NCI-H2081 treated with DMSO at 0.1 percent for 48 hours (cell line): ENCODE measurements around the gene ENTPD3.
"Not testable (repeated sequence)": the region's sequence is repeated elsewhere in the genome, so short reads cannot be mapped to it uniquely, and the experiment has no call there.

Experiments
- DNase-seq: peaks from one replicate; lab custom pipeline; 2025; lab: John Stamatoyannopoulos, UW

The ENTPD3 gene

GRCh38 chr3:40407007-40407406 lies 20.0 kb downstream of the ENTPD3 start:
- DNase-seq, result no peak

GRCh38 chr3:40407611-40408010 lies 20.6 kb downstream of the ENTPD3 start:
- DNase-seq, result no peak

DNA sequence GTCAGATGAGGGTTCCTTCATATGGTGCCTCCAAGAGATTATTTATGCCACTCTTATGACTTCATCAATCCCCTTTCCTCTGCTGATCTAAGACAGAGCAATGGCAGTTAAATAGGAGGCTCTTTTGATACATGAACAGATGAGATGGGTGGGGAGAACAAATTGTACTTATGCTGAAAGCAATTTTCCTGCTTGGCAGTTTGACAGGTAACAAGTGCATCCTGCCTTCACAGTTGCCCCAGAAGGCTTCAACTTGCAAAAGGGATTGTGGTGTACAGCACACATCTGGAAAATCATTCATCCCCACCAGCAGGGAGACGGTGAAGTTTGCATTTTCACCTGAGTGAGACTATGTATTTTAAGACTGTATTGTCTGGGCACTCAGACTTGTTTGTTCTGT lies 27.3 kb downstream of the ENTPD3 start:
- DNase-seq, result no peak

DNA sequence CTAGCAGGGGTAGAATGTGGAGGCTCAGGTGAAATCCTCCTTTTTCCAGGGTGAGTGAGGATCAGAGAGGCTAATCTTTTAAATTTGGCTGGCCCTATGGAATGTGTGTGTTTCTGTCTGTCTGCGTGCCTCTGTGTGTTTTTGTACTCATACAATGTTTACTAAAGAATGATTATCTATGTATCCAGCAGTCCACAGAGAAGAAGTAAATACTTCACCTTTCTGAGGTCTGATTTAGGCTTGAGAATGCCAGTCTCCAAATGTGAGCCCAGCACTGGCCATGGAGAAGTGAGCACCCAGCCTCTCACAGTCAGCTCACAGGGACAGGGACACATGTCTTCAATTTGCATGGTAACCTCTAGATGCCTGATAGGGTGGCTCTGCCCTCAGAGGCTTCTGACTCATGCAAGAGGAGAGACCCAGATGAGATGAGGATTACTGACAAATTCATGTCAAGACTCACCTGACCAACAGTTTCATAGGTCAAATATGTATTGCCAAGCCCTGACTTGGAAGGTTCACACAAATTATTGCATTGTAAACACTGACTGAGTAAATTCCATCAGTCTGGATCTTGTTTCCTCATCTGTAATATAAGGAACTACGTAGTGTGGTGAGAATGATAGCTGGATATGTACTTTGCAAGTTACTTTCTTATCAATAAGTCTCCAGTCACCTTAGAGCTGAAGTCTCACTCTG lies 31.0 kb downstream of the ENTPD3 start:
- DNase-seq, result no peak

- DNase-seq, result no peak
Observed at GRCh38 chr3:40422861-40423260, 35.9 kb downstream of the ENTPD3 start.

DNA sequence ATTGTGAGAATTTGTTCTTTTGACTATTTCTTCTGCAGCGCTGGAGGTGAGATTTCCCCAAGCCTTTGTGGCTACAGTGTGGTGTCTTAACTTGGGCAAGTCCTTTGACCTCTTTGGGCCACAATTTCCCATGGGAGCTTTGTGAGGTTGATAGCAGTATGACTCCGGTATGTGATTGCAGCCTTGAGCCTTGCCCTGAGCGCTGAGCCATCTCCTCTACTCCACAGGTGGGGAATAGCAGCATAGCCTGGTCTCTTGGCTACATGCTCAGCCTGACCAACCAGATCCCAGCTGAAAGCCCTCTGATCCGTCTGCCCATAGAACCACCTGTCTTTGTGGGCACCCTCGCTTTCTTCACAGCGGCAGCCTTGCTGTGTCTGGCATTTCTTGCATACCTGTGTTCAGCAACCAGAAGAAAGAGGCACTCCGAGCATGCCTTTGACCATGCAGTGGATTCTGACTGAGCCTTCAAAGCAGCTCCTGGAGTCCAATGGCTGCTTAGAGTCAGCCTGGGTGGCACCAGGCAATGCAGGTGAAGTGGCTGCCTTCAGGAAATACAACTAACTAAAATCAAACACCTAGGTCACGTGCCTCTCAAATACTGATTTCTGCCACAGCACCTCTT lies 40.2 kb downstream of the ENTPD3 start:
- no peak for DNase-seq

DNA sequence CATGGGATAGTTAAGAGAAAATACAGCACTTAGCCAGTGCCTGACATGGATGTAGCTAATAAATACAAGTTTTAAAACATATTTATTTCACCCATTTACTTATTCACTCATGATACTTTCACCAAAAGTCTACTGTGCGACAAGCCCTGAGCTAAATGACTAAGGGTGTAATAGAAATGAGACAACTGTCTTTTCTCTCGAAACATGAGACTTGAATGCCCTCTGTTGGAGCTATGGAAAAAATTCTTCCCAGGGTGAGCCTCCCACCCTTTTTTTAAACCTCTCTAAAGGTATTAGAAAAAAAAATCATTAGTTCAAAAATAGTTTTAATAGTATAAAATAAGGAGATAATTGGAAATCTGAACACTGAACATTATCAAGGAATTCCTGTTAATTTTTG lies 45.8 kb downstream of the ENTPD3 start:
- no peak for DNase-seq

DNA sequence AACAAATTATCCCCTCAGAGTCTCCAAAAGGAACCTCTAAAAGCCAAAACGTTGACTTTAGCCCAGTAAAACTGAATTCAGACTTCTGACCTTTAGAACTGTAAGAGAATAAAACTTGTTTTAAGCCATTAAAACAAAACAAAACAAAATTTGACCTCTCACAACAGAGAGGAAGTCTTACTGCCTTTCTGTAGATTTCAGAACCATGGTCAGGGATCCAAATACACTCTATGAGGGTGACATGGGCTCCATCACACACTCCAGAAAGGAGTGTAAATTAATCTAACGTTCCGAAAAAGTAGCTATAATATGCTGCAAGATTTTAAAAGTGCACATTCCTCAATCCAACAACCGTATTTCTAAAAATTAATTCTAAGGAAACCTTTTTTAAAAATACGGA lies 50.9 kb downstream of the ENTPD3 start:
- DNase-seq, result no peak

DNA sequence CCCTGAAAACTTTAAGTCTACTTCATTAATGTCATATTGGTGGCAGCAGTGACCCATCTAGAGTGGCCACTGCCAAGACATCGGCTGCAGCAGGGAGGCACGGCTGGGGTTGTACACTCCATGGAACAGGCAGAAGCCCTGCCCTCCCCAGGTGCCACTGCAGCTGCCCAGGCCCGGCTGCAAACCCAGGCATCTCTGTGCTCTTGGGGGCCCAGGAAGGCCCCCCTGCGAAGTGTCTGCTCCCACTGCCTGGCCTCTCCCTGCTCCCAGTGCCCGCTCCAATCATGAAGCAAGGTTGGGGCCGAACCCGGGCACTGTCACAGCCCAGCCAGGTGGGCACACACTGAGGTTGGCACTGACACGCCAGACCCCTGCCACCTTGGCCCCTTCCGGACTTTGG lies 58.1 kb downstream of the ENTPD3 start:
- no peak for DNase-seq

DNA sequence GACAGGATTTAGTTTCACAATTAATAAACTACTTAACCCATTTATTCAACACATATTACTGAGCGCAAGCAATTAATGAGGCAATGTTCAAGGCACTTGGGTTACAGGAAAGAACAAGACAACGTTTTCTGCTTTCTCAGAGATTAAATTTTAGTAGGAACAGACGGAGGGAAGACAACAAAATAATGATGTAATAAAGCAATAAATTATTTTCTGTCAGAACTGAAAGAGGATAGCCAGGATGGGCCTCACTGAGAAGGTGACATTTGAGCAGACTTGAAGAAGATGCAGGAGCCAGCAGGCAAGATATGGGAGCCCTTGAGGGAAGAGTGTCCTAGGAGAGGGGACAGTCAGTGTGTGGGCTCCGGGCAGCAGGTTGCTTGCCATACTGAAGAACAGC lies 58.9 kb downstream of the ENTPD3 start:
- no peak for DNase-seq

GRCh38 chr3:40450438-40450837 lies 63.5 kb downstream of the ENTPD3 start:
- no peak for DNase-seq

DNA sequence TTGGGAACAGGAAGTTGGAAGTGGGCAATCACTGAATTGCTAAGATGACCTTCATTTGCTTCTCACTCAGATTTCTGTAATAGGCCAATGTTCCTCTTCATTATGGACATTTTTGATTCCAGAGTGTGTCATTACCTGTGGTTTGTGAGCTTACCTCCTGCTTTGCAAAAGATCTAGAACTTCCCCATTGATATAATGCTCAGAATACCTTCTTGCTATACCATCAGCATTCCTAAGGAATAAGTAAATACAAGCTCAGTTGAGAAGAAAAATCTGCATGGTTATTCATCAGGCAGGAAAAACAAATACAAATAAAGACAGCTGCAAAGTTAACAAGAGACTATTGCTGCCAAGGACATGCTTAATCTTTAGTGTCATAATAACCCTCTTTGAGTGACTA lies 64.6 kb downstream of the ENTPD3 start:
- no peak for DNase-seq

DNA sequence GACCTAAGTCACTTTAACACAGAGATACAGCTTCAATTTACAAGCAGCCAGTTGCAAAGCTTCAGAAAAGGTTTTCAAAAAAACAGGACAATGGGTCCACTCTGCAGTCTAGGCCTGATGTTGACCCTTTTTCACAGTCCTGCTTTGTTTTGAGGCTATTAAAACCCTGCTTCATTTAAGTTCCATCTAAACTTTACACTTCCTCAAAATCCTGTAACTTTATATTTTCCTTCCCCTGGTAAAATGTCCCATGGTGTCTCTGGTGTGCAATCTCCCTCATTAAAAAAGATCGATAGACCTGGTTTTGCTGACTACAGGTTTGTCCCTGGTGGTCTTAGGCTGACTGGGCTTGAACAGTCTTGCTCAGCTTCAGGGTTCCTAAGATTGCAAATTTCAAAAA lies 65.1 kb downstream of the ENTPD3 start:
- no peak for DNase-seq

- DNase-seq, result no peak
Observed at GRCh38 chr3:40452562-40452875, 65.5 kb downstream of the ENTPD3 start.

DNA sequence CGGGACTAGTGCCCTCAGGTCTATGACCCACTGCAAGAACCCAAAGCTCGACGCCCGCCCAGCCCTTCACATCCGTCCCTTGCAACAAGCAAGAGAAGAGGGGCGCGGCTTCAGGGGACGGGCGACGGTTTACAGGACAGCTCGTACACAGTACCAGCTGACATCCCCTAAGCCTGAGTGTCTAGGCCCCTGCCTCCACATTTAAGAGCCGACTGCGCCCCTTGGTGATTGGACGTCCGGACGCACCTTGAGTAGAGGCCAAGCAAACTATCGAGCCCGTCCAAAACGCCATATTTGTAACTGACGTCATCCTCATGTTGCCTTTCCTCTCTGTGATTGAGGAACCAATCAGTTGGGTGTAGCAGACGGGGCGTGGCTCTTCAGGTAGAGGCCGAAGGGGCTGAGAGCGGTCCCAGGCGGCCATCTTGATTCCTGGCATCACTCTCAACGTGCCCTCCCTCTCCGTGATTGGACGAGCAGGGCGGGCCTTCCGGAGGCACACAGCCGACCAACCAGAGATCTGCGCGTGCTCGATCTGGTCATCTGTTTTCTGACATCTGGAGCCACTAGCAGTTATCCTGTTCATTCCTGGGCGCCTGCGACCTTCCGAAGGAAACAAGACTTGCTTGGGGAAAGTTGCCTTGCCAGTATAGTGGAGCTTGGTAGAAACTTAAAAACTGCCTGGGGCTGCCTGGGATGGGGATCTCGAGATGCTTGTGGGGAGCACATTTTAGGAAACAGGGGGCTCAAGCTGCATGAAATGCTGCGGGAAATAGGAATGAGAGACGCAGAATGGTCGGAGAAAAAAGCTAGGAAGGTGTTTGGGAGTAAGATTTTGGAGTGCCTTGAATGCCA lies 66.1 kb downstream of the ENTPD3 start:
- DNase-seq, result peak; percentile 57

DNA sequence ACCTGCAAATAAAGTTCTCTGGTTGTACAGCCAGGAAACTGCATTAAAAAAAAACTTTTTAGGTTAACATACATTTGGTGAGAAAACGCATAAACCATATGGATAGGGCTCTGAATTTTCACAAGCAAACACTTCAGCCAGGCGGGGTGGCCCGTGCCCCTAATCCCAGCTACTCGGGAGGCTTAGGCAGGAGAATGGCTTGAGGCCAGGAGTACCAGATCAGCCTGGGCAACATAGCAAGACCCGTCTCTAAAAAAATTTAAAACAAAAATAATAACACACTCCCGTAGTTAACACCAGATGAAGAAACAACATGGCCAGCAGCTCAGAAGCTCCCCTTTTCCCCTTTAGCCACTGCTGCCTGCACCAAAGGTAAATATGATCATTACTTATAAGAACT lies 66.9 kb downstream of the ENTPD3 start:
- no peak for DNase-seq

DNA sequence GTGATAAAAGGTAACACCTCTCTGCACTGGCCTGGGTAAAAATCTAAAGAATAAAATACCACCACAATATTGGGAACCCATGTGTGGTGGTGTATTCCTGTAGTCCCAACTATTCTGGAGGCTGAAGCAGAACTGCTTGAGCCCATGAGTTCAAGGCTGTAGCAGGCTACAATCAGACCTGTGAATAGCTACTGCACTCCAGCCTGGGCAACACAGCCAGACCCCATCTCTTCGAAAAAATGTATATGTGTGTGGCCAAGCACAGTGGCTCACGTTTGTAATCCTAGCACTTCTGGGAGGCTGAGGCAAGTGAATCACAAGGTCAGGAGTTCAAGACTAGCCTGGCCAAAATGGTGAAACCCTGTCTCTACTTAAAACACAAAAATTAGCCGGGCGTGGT lies 68.3 kb downstream of the ENTPD3 start:
- no peak for DNase-seq

DNA sequence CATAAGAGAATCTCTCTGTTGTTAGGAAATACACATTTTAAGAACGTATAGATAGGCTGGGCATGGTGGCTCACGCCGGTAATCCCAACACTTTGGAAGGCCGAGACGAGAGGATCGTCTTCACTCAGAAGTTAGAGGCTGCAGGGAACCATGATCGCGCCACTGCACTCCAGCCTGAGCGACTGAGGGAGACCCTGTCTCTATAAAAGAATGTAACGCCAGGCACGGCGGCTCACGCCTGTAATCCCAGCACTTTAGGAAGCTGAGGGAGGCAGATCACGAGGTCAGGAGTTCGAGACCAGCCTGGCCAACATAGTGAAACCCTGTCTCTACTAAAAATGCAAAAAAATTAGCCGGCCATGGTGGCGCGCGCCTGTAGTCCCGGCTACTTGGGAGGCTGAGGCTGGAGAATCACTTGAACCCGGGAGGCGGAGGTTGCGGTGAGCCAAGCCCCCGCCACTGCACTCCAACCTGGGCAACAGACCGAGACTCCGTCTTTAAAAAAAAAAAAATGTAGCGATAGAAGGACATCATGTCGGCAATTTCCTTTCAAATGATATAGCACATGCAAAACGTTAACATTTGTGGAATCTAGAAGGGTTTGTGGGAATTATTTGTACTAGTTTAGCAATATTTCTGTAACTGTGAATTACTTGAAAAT lies 69.4 kb downstream of the ENTPD3 start:
- no peak for DNase-seq

DNA sequence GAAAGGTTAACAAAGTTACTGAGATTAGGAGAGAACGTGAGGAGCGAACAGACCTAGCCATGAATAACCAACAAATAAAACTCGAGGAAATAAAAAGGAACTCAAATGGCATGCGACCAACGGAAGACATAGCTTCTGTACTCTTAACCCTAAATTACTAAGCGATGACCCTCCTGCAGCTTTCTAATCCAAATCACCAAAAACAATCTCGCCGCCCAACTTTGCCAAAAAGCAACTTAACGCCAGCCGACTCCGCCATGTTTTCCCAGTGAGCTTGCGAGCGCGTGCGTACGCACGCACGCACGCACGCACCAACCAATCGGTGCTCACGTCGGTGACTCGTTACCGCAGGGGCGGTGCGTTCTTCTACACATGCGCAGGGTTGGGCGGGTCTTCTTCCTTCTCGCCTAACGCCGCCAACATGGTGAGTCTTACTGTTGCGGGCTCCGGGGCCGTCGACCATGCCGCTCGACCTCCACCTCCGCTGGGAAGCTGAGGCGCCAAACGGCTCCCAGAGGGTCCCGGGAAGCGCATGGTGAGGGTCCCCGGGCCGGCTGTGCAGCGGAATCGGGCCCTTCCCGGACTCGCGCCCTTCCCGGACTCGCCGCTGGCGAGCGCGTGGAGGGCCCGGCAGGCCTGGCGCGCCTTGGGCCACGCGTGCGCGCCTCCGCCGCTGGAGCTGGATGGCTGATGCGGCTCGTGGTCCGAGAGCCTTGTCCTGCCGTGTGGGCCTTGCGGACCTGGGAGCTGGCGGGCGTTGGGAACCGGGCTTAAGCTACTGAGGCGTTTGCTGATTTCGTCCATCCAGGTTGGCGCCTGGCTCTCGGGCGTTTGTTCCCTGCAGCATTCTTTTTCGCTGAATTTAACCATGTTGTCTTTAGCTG lies 70.2 kb downstream of the ENTPD3 start, which contains the start of gene RPL14:
Gene RPL14, plus strand, starts transcription at position 400 of the 884 bp plus-strand sequence. Its CDS starts 133 bp downstream, at position 533.
- DNase-seq, result no peak

DNA sequence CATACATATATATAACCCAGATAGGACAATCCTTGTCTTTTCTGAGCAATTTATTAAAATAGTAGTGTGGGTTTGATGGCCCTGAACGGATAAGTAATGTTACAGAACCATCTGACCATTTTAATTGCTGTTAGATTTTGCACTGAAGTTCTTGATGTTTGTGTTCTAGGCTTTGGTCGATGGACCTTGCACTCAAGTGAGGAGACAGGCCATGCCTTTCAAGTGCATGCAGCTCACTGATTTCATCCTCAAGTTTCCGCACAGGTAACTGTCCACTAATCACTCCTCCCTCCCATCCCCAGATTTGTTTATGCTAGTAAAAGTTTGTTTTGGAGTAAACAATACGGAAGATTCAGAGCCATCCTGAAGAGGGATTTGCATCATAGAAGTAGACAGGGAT lies 71.5 kb downstream of the ENTPD3 start:
- DNase-seq, result no peak

DNA sequence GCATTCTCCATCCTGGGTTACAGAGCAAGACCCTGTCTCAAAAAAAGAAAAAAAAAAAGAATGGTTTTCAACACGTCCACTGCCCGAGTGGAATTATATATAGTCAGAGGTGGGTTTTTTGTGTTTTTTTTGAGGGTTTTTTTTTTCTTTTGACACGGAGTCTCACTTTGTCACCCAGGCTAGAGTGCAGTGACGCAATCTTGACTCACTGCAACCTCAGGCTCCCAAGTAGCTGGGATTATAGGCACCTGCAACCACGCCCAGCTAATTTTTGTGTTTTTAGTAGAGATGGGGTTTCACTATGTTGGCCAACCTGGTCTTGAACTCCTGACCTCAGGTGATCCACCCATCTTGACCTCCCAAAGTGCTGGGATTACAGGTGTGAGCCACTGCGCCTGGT lies 73.5 kb downstream of the ENTPD3 start:
- not testable (repeated sequence) for DNase-seq

DNA sequence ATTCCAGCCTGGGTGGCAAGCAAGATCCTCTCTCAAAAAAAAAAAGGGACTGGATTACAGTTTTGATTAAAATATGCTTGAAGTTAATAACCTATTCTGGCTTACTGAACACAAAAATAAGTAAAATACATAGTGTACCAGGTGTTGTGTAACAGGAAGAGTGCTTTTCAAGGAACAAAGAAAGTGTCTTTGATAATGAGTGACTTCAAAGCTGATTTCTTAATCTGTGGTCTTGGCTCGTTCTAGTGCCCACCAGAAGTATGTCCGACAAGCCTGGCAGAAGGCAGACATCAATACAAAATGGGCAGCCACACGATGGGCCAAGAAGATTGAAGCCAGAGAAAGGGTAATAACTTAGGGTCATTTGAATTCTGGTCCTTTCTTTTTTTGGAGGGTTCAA lies 74.2 kb downstream of the ENTPD3 start:
- no peak for DNase-seq
